ENCODE measurements around the gene MAMSTR.
A peak's percentile ranks its signal among the peaks of the same experiment; 100 is the strongest.
"Not testable (repeated sequence)": the region's sequence is repeated elsewhere in the genome, so short reads cannot be mapped to it uniquely, and the experiment has no call there.

Gene MAMSTR

DNA sequence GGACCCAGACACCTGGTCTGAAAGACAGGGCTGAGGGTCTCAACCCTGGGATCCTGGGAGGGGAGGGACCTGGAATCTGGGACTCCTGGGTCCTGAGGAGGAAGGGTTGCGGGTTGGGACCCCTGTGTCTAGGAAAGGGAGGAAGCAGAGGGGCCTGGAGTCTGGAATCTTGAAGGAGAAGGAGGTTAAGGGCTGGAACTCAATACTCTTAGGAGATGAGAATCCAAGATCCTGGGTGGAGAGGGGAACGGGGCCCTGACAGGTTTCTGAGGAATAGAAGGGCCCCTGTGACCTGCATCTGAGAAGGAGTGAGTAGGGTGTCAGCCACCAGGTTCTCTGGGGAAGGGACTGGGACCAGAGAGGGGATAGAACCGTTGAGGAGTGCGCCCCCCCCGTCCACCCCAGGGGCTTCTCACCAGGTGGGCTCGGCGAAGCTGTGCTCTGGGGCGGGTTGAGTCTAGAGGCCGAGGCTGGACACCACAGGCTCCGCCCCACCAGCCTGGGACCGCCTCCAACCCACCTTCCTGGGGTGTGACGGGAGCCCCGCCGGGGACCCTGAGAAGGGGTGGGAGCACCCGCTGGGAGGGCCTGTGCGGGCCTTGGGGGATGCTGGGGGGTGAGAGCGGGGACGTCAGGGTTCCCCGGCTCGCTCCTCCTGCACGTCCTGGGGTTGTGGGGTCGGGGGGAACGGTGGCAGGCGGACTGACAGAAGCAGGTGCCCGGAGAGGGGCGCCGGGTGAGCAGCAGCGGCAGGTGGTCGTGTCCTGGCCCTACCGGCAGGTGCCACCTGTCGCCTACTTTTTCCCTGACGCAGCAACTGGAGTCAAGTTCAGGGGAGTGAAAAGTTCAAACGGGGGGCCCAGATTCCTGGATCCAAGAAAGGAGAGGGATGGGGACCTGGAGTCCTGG lies at the start of gene MAMSTR:
MAMSTR (minus strand) TSS at position 463 of the 909 bp plus-strand sequence. CDS start 694 bp downstream, outside the sequence.
- no peak for DNase-seq

- DNase-seq, result no peak
Measured at GRCh38 chr19:48768994-48769713, 49.6 kb upstream of the MAMSTR start.

GRCh38 chr19:48768171-48768753 lies 48.7 kb upstream of the MAMSTR start:
- DNase-seq, result not testable (repeated sequence)

DNA sequence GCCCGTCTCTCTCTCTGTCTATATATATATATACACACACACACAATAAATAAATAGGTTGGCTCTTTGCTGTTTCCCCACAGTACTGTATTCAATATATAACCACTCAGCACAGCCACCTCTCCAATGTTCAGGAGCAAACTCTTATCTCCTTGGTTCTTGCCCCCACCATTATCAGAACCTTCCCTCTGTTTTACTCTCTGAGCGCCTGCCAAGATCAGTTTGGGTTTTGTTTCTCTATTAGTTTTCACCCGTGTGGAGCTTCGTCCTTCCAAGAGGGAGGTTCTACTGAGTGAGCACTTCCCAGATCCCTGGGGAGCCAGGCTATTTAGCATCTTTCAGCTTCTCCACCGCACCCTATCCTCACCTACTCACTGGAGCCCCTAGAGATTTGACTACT lies 46.3 kb upstream of the MAMSTR start:
- not testable (repeated sequence) for DNase-seq

DNA sequence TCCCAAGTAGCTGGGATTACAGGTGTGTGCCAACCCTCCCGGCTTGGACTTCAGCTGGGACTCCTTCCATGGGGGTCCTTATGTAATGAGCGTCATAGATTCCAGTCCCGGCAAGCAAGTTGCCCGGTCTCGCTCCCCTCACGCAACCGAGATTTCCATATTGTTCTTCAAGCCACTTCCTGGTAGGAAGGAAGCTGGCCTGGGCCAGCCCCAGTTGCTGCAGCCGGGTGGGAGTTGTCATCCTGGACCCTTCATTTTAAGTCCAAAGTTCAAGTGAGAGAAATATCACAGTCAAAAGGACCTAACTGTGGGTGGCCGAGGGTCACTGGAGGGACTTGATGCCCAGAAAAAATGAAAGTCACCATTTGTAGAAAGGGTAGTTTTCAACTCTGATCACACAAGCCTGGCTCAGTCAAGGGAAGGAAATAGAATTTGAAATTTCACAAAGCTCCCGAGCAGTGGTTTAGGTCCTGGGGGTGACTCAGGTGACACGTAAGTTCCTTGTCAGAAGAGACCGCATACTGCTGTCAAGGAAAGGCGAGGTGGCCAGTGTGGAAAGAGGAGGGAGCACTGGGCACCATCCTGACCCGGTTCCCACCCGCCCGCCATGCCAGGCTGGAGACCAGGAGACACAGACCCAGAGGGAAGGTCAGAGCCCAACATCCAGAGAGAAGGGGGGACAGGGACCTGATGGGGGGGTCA lies 41.1 kb upstream of the MAMSTR start:
- DNase-seq, result no peak

- DNase-seq, result no peak
Measured at GRCh38 chr19:48757741-48758144, 38.2 kb upstream of the MAMSTR start.

GRCh38 chr19:48757089-48757675 lies 37.7 kb upstream of the MAMSTR start:
- no peak for DNase-seq

- DNase-seq, result no peak
Measured at GRCh38 chr19:48756686-48757085, 37.2 kb upstream of the MAMSTR start.

GRCh38 chr19:48756212-48756611 lies 36.7 kb upstream of the MAMSTR start:
- DNase-seq, result no peak

- DNase-seq, result no peak
Measured at GRCh38 chr19:48755787-48756186, 36.3 kb upstream of the MAMSTR start.

- DNase-seq, result peak; percentile 20
Measured at GRCh38 chr19:48755084-48755641, 35.6 kb upstream of the MAMSTR start, which contains the start of gene FGF21. FGF21 (plus strand) TSS chr19:48755524; CDS start chr19:48756237, 713 bp downstream.

DNA sequence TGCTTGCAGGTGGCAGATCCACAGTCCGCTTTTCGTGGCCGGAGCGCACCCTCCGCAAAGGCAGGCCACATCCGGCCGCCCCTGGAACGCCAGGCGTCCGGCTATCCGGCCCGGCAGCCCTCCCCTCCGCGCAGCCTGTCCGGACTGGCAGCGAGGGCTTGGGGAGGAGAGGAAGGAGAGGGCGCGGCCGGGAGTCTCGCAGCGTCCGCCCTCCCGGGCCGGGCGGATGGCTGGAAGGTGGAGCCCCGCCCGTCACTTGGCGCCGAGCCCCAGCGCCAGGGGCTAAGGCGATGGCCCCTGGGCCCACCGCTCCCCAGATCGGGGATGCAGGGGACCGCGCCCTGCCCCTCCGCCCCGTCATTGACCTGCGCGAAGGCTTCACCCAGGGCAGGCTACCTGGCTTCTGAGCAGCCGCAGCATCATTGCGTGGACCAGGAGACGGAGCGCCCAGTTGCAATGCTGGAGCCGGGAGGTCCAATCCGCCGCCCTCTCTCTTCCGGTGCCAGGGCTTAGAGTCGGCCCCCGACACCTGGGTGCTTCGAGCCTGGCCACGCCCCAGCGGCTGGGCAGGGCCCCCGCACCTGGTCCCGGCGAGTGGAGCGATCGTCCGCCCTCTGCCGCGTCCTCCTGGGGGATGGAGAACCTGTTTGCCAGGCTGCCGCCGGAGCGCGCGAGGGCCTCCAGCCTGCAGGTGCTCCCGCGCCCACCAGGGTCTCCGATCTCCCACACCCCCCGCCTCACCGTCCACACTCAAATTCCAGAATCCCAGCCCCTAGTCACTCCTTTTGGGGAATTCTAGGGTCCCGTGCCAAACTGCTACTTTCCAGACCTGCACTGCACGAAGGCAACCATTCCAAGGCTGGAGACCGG lies 33.2 kb upstream of the MAMSTR start, which contains the start of gene FUT1:
FUT1 (minus strand) TSS at position 146 of the 870 bp plus-strand sequence. CDS start 1,360 bp downstream, outside the sequence.
- DNase-seq, result peak; percentile 92

GRCh38 chr19:48751845-48752495 lies 32.4 kb upstream of the MAMSTR start:
- DNase-seq, result peak; percentile 55

- DNase-seq, result no peak
Measured at GRCh38 chr19:48750771-48751504, 31.4 kb upstream of the MAMSTR start.

DNA sequence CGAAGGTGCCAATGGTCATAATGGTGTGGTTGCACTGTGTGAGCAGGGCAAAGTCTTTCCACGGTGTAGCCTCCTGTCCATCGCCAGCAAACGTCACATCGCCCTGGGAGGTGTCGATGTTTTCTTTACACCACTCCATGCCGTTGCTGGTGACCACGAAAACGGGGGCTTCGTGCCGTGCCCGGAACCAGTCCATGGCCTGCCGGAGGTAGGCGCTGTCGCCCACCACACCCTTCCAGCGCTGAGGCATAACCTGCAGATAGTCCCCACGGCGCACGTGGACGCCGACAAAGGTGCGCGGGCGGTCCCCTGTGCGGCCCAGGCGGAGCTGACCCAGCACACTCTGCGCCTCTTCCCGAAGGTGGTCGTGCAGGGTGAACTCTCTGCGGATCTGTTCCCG lies 30.8 kb upstream of the MAMSTR start:
- no peak for DNase-seq

DNA sequence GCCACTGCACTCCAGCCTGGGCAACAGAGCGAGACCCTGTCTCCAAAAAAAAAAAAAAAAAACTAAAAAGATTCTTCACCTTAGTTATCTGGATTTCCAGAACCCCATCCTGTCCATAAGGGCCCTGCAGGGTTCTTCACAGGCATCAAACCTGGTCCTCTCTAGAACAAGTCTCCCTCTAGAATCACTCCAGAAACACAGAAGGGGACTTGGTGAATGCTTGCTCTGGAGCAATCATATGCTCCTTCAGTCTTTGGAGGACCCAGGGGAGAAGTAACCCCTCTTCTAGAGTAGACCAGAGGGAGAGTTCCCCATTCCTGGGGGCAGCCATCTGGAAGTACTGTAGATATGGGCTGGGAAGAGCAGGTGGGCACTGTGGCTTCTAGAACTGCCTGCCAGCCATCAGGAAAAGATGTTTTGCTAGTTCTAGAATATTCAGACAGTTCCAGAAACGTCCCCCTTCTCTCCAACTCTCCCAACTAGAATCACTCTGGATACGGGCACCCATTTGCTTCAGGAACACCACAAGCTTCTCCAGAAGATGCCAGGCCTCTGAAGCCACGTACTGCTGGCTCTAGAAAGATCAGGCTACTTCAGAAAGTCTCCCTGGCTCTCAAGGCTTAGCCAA lies 30.2 kb upstream of the MAMSTR start:
- no peak for DNase-seq

DNA sequence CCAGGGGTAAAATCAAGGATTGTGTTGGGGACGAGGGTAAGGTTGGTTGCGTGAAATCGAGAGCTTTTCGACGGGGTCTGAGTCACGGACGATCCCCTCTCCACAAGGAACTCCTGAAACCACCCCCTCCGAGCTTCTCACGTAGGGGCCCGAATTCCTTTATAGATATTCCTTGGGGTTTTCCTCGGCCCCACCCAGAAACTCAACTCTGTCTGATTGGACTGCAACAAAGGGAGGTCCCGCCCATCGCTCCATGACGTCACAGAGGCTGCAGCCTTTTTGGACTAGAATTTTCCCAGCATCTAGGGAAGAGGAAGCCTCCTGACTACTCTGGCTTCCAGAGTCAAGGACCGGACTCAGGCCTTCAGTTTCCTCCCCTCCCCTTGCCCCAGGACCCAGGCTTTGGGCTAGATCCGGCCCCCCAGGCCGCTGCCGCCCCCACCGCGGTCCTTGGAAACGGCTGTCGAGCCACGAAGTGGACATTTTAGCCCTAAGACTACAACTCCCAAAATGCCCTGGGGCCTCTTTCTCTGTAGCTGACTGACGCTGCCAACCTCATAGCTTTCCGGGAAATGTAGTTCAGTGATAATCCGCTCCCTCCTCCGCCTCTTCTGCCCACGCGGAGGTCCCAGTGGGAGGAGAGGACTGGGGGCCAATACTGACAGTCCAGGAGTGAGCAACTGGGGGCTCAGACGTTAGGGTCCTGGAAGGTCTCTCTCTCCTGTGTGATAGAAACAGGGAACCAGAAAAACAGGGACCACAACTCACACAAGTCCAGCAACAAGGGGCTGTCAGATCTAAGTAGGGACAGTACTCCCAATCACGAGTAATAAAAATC lies 27.4 kb upstream of the MAMSTR start, which contains the start of gene IZUMO1:
IZUMO1 (minus strand) TSS at position 172 of the 838 bp plus-strand sequence. CDS start 1,050 bp downstream, outside the sequence.
- no peak for DNase-seq

DNA sequence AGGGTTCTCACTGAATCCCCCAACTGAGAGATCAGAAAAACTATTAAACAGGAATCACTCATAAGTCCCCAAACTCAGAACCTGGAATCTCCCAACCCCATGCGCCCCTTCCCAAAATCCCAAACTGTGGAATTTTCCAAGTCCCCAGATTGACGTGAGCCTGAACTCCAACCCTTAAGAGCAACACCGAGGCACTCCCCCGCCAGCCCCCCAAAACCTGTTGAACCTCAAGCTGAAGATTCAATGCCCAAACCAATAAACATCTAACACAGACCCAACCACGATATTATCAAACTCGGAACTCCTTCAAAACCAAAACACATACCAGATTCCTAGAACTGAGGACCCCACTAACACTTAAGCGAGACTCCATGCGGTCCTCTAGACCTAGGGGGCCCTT lies 26.6 kb upstream of the MAMSTR start:
- DNase-seq, result no peak
